Osteocyte (in vitro differentiated cells): Measurements from ENCODE around the gene PPA2. TPM values are rescaled to one million over a fixed set of nuclear protein-coding genes. Genes with fewer than 3 reads are reported as not detected.

Experiments
- DNase-seq: peaks from one replicate; pipeline ENCODE4 v3.0.0; 2021; ENCODE audit warnings: mixed read lengths; ENCODE audit not compliant: unreplicated experiment; ENCODE audit errors: extremely low spot score
- H3K27ac Mint-ChIP-seq: one replicate; pipeline ENCODE4 v1.8.0; 2021; ENCODE audit warnings: mild to moderate bottlenecking, mixed read lengths; ENCODE audit not compliant: unreplicated experiment
- H3K27me3 Mint-ChIP-seq: one replicate; pipeline ENCODE4 v1.8.0; 2021; ENCODE audit warnings: mixed read lengths; ENCODE audit not compliant: unreplicated experiment
- H3K36me3 Mint-ChIP-seq: one replicate; pipeline ENCODE4 v1.8.0; 2021; ENCODE audit warnings: mixed read lengths; ENCODE audit not compliant: unreplicated experiment
- H3K4me1 Mint-ChIP-seq: one replicate; pipeline ENCODE4 v1.8.0; 2021; ENCODE audit warnings: mixed read lengths; ENCODE audit not compliant: unreplicated experiment
- H3K4me3 Mint-ChIP-seq: one replicate; pipeline ENCODE4 v1.8.0; 2021; ENCODE audit warnings: mild to moderate bottlenecking, moderate library complexity, mixed read lengths; ENCODE audit not compliant: unreplicated experiment
- H3K9me3 Mint-ChIP-seq: one replicate; pipeline ENCODE4 v1.8.0; 2021; ENCODE audit warnings: mixed read lengths; ENCODE audit not compliant: unreplicated experiment
- long read RNA-seq: library from polyadenylated mRNA; unstranded; transcript quantifications from one replicate; pipeline ENCODE4 v2.0.0, GENCODE V29; 2021
- total RNA-seq: library from RNA; stranded (reverse); gene quantifications from 2 replicates; pipeline ENCODE4 v1.2.1, GENCODE V29; 2021
- TF ChIP-seq, protein P1 (sequence below): fragments of 200-600 bp; sonication (generic); IDR thresholded peaks from 2 replicates; pipeline ENCODE4 v1.5.0; 2021; ENCODE audit warnings: antibody characterized with exemption, mild to moderate bottlenecking, moderate library complexity

The PPA2 gene
- 68.2 and 78.4 TPM in 2 replicates for total RNA-seq
- long read RNA-seq, transcript PPA2-202 (11 exons, 1,414 nt): minor isoform, 7 of 159 reads
- long read RNA-seq, transcript PPA2-206 (8 exons, 778 nt): minor isoform, 9 of 159 reads
- long read RNA-seq, transcript PPA2-201 (12 exons, 1,684 nt): major isoform, 102 of 159 reads
- long read RNA-seq, partial matches to known transcripts: 6 of 159 reads
- long read RNA-seq, other reads (novel, unspliced or antisense): 27 of 159 reads

DNA sequence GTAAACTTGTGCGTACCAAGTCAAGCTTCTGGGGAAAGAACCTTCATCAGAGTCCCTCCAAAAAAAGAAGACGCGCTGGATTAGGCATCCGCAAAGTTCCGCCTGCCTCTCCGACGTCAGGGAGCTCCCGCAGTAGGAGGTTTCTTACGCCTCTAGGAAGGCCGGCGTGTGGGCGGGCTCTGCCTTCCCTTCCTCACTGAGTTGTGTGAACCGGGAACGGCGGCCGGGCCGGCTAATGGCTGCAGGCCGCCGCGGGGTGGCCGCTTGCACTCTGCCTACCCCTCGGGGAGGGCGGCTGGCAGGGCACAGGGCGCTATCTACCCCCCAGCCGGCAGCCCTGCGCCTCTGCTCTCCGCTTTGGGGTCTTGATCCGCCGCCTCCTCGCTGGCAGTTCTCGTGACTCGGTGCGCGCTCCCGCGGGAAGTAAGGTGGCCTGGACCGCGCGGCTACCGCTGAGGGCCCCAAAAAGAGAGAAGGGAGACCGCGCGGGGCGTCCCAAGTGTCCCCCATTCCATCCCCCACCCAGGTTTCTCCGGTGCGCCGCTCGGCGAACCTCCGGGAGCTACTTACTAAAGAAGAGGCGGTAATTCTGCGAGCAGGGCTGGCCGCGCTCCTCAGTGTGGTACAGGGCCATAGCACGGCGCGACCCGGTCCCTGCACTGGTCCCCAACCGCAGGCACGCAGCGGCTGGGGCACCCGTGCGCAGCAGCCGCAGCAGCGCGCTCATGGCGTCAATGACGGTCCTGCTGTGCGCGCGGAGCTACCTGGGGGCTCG lies at the start of gene PPA2:
PPA2 (minus strand) TSS at position 739 of the 775 bp plus-strand sequence; CDS start at position 727, 12 bp downstream.
- peak; percentile 92 for DNase-seq
- H3K27me3 Mint-ChIP-seq: peaks cover 13% of the 10 kb centered on the region
- peak within 1 kb of the TSS; percentile 98 for H3K4me3 Mint-ChIP-seq
- peak within 1 kb of the TSS; percentile 99 for H3K27ac Mint-ChIP-seq
- peaks cover 23% of the 10 kb centered on the region for H3K4me1 Mint-ChIP-seq
- no peaks in the 10 kb centered on the region for H3K36me3 Mint-ChIP-seq
- H3K9me3 Mint-ChIP-seq: no peaks in the 10 kb centered on the region
- TF ChIP-seq, protein P1, sequence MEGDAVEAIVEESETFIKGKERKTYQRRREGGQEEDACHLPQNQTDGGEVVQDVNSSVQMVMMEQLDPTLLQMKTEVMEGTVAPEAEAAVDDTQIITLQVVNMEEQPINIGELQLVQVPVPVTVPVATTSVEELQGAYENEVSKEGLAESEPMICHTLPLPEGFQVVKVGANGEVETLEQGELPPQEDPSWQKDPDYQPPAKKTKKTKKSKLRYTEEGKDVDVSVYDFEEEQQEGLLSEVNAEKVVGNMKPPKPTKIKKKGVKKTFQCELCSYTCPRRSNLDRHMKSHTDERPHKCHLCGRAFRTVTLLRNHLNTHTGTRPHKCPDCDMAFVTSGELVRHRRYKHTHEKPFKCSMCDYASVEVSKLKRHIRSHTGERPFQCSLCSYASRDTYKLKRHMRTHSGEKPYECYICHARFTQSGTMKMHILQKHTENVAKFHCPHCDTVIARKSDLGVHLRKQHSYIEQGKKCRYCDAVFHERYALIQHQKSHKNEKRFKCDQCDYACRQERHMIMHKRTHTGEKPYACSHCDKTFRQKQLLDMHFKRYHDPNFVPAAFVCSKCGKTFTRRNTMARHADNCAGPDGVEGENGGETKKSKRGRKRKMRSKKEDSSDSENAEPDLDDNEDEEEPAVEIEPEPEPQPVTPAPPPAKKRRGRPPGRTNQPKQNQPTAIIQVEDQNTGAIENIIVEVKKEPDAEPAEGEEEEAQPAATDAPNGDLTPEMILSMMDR: no peak

DNA sequence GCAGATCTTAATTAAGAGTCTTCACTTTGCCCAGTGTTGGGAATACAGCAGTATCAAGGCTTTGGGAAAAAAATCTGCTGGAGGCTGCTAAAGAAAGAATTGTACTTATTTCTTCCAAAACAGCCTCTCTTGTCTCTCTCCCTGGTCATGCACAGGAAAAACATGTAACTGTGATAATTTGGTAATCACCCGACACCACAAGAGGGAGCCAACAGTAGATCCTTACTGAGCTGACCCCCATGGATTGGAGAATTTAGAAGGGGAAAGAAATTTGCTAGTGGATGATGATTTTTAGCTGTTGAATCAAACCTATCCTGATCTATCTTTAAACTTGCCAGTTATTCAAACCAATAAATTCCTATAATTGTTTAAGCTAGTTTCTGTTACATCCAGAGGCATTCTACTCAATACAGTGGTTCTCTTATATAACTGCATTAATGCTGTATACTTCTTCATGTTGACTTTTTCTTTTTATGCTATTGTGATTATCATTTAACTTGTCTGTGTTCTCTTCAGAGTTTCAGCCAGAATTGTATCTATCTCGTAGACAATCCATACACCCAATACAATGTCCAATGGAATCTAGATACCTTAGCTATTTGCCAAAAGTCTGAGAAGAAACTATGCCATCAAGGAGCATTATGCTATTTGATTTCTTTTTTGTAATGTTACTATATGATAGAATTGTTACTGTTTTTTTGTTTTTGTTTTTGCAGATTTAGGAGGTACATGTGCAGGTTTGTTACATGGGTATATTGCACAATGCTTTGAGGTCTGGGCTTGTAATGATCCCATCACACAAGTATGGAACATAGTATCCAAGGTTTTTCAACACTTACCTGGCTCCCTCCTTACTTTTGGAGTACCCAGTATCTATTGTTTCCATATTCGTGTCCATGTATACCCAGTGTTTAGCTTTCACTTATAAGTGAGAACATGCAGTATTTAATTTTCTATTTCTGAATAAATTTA lies 47.2 kb upstream of the PPA2 start:
- no peaks in the 10 kb centered on the region for H3K4me1 Mint-ChIP-seq
- H3K27ac Mint-ChIP-seq: no peak overlapping the region
- no peaks in the 10 kb centered on the region for H3K36me3 Mint-ChIP-seq
- no peak overlapping the region for H3K4me3 Mint-ChIP-seq
- TF ChIP-seq, protein P1: peak; percentile 71
- peaks cover 27% of the 10 kb centered on the region for H3K27me3 Mint-ChIP-seq
- no peak for DNase-seq
- no peaks in the 10 kb centered on the region for H3K9me3 Mint-ChIP-seq

DNA sequence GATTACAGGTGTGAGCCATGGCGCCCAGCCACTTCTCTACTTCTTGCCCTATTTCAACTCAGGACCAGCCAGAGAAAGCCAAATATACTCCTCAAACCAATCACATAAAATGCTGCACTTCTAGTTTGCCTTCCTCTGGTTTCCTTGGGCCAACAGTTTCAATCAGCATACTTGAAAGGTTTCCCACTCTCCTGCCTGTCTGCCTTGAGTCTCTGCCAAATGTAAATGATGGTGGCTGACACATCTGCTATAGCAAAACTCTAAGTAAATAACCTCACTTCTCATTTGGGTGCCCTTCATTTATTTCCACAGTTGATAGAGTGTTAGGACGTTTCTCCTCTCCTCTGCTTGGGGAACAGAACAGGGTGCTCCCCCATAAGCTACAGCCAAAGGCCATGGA lies 36.4 kb upstream of the PPA2 start:
- Mint-ChIP-seq H3K36me3 (no peaks in the 10 kb centered on the region), H3K4me1 (no peaks in the 10 kb centered on the region), H3K9me3 (peaks cover 6% of the 10 kb centered on the region), H3K27ac (no peak overlapping the region), H3K27me3 (peaks cover 28% of the 10 kb centered on the region), H3K4me3 (no peak overlapping the region)
- no peak for DNase-seq
- TF ChIP-seq, protein P1: no peak

DNA sequence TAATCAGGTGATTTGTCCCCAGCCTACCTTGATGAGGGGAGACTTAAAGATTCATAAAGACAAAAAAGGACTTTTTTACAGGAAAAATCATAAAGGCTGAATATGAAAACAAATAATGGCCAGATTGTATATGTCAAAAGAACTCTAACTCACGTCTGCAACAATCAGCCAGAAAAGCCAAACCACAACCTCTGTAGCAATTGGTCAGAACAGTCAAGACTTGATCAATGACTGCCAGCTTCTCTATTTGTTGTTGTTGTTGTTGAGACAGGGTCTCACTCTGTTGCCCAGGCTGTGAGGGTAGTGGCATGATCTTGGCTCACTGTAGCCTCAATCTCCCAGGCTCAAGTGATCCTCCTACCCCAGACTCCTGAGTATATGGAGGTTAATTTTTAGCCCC lies 35.9 kb upstream of the PPA2 start:
- DNase-seq: no peak
- Mint-ChIP-seq H3K9me3 (peaks cover 6% of the 10 kb centered on the region), H3K36me3 (no peaks in the 10 kb centered on the region), H3K27me3 (peaks cover 25% of the 10 kb centered on the region), H3K27ac (no peak overlapping the region), H3K4me3 (no peak overlapping the region), H3K4me1 (no peaks in the 10 kb centered on the region)
- TF ChIP-seq, protein P1: no peak
